GM23338 (cell line): ENCODE data around the gene ARMC9. TPM values are rescaled to one million over a fixed set of nuclear protein-coding genes. Genes with fewer than 3 reads are reported as not detected.

Experiments
- ATAC-seq: fragments of 200-7000 bp; cut with Tn5 transposase; 3 replicates; pipeline ENCODE4 v1.9.1; 2020
- DNase-seq: peaks from one replicate; pipeline ENCODE4 v3.0.0-alpha.2; 2015; ENCODE audit warnings: low spot score
- H2AFZ ChIP-seq: fragments of 200-600 bp; sonication (generic); 2 replicates; pipeline ENCODE4 v1.8.0; 2016; ENCODE audit warnings: antibody characterized with exemption, mild to moderate bottlenecking, moderate library complexity
- H3F3A ChIP-seq: fragments of 200-600 bp; sonication (generic); replicated peaks from 2 replicates; pipeline ENCODE4 v1.8.0; 2017; ENCODE audit warnings: antibody characterized with exemption, mixed run types, low read depth
- H3K27ac ChIP-seq: fragments of 200-600 bp; sonication (generic); 2 replicates; pipeline ENCODE4 v1.6.1; 2016; ENCODE audit warnings: low read depth
- H3K27me3 ChIP-seq: fragments of 200-600 bp; sonication (generic); 2 replicates; pipeline ENCODE4 v1.8.0; 2016; ENCODE audit warnings: mild to moderate bottlenecking, mixed run types, moderate library complexity; ENCODE audit not compliant: insufficient read depth
- H3K36me3 ChIP-seq: fragments of 200-600 bp; sonication (generic); 2 replicates; pipeline ENCODE4 v1.8.0; 2016; ENCODE audit warnings: mild to moderate bottlenecking; ENCODE audit not compliant: insufficient read depth
- H3K4me1 ChIP-seq: fragments of 200-600 bp; sonication (generic); 2 replicates; pipeline ENCODE4 v1.8.0; 2016; ENCODE audit warnings: mild to moderate bottlenecking, moderate library complexity; ENCODE audit not compliant: insufficient read depth
- H3K4me2 ChIP-seq: fragments of 200-600 bp; sonication (generic); 2 replicates; pipeline ENCODE4 v1.7.1; 2017; ENCODE audit warnings: mixed run types
- H3K4me3 ChIP-seq: fragments of 200-600 bp; sonication (generic); 2 replicates; pipeline ENCODE4 v1.6.1; 2016; ENCODE audit warnings: mixed run types
- H3K79me2 ChIP-seq: fragments of 200-600 bp; sonication (generic); replicated peaks from 2 replicates; pipeline ENCODE4 v1.8.0; 2017; ENCODE audit warnings: mild to moderate bottlenecking; ENCODE audit not compliant: insufficient read depth
- H3K9me2 ChIP-seq: fragments of 200-600 bp; sonication (generic); 2 replicates; pipeline ENCODE4 v1.8.0; 2017; ENCODE audit not compliant: insufficient read depth
- H4K20me1 ChIP-seq: fragments of 200-600 bp; sonication (generic); replicated peaks from 2 replicates; pipeline ENCODE4 v1.8.0; 2017; ENCODE audit warnings: mild to moderate bottlenecking; ENCODE audit not compliant: insufficient read depth
- H3K27ac Mint-ChIP-seq: 2 replicates; pipeline ENCODE4 v1.8.0; 2020; ENCODE audit warnings: inconsistent platforms, mild to moderate bottlenecking, moderate library complexity, mixed read lengths
- H3K27me3 Mint-ChIP-seq: 3 replicates; pipeline ENCODE4 v1.8.0; 2022; ENCODE audit warnings: low read depth, mild to moderate bottlenecking, moderate library complexity, mixed read lengths, inconsistent platforms; ENCODE audit not compliant: insufficient read depth, poor library complexity
- H3K36me3 Mint-ChIP-seq: 3 replicates; pipeline ENCODE4 v1.8.0; 2021; ENCODE audit warnings: low read depth, mild to moderate bottlenecking, inconsistent platforms, moderate library complexity, mixed read lengths
- H3K4me1 Mint-ChIP-seq: 3 replicates; pipeline ENCODE4 v1.8.0; 2020; ENCODE audit warnings: mild to moderate bottlenecking, inconsistent platforms, mixed read lengths
- H3K4me3 Mint-ChIP-seq: 3 replicates; pipeline ENCODE4 v1.8.0; 2021; ENCODE audit warnings: moderate library complexity, mild to moderate bottlenecking, inconsistent platforms, mixed read lengths
- H3K9me3 Mint-ChIP-seq: 3 replicates; pipeline ENCODE4 v1.8.0; 2020; ENCODE audit warnings: moderate library complexity, mild to moderate bottlenecking, inconsistent platforms, mixed read lengths
- CREB1 ChIP-seq: fragments of 250-450 bp; sonication (Bioruptor Pico); IDR thresholded peaks from 2 replicates; pipeline ENCODE4 v1.5.0; 2020; ENCODE audit warnings: low read depth, mild to moderate bottlenecking, moderate library complexity
- EZH2 ChIP-seq: fragments of 200-600 bp; sonication (generic); IDR thresholded peaks from one replicate; pipeline ENCODE4 v1.8.0; 2017; ENCODE audit warnings: antibody characterized with exemption, mild to moderate bottlenecking, low read depth; ENCODE audit not compliant: unreplicated experiment
- EZH2phosphoT487 ChIP-seq: fragments of 200-600 bp; sonication (generic); IDR thresholded peaks from one replicate; pipeline ENCODE4 v1.8.1; 2018; ENCODE audit warnings: antibody characterized with exemption; ENCODE audit not compliant: unreplicated experiment
- JUNB ChIP-seq: IDR thresholded peaks from one replicate; pipeline ENCODE4 v1.6.1; 2016; ENCODE audit warnings: antibody characterized with exemption; ENCODE audit not compliant: unreplicated experiment
- NANOG ChIP-seq: IDR thresholded peaks from 2 replicates; pipeline ENCODE4 v1.6.1; 2016; ENCODE audit warnings: antibody characterized with exemption, borderline replicate concordance
- POLR2AphosphoS5 ChIP-seq: IDR thresholded peaks from 2 replicates; pipeline ENCODE4 v1.6.1; 2016; ENCODE audit warnings: antibody characterized with exemption, low read depth
- STAT1 ChIP-seq: IDR thresholded peaks from one replicate; pipeline ENCODE4 v1.6.1; 2016; ENCODE audit warnings: antibody characterized with exemption; ENCODE audit not compliant: unreplicated experiment
- ZNF114 ChIP-seq: fragments of 250-450 bp; sonication (Bioruptor Pico); IDR thresholded peaks from 2 replicates; pipeline ENCODE4 v1.5.0; 2020; ENCODE audit warnings: mild to moderate bottlenecking, moderate library complexity
- ZNF331 ChIP-seq: fragments of 250-450 bp; sonication (Bioruptor Pico); IDR thresholded peaks from 2 replicates; pipeline ENCODE4 v1.5.0; 2020; ENCODE audit warnings: low read depth, mild to moderate bottlenecking, moderate library complexity
- polyA plus RNA-seq: library from polyadenylated mRNA; unstranded; fragments of >200 nt; fragmentation: Nextera tagmentation; extraction: Ambion mirVana; gene quantifications from 2 replicates; pipeline ENCODE4 v1.2.1, GENCODE V29; 2016
- total RNA-seq: library from RNA; depleted of rRNA; stranded (reverse); fragments of >200 nt; shearing (Covaris generic); gene quantifications from 2 replicates; pipeline ENCODE4 v1.2.3, GENCODE V29; 2014
- TF ChIP-seq, protein P1 (sequence below): IDR thresholded peaks from one replicate; pipeline ENCODE4 v1.6.1; 2018; ENCODE audit warnings: antibody characterized with exemption; ENCODE audit not compliant: unreplicated experiment
- TF ChIP-seq, protein P2 (sequence below), 2 experiments: fragments of 200-600 bp in 1 of 2; sonication (generic) in 1 of 2; conservative IDR thresholded peaks; 2 replicates each; pipeline versions ENCODE4 v1.5.1 to v1.6.1; 2016 to 2017; ENCODE audit warnings: antibody characterized with exemption in 2 of 2, low read depth in 2 of 2, mild to moderate bottlenecking in 2 of 2, moderate library complexity in 1 of 2
- TF ChIP-seq, protein P3 (sequence below): IDR thresholded peaks from 2 replicates; pipeline ENCODE4 v1.6.1; 2016; ENCODE audit warnings: antibody characterized with exemption
- TF ChIP-seq, protein P4 (sequence below): fragments of 250-450 bp; sonication (Bioruptor Pico); IDR thresholded peaks from 2 replicates; pipeline ENCODE4 v1.5.0; 2020; ENCODE audit warnings: mild to moderate bottlenecking, moderate library complexity

ARMC9 gene
- total and polyA plus RNA-seq, 2 experiments from 2014 or later: 29.2 to 56.0 TPM

DNA sequence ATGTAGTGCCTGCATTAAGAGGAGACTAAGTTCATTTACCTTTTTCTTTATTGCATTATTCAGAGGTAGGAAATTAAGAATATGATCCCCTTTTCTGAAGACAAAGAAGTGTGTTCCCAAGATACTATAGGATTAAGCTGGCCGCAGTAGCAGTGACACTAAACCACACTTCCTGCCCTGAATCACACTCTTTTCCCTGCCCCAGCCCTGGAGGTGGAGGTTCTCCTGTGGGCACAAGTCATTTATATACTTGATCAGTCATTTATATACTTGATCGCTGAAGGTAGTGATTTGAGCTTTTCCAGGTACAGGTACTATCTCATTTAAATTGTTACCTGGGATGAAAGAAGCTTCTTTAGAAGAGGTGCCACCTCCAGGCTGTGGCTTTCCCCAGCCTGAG is 78.6 kb downstream of the ARMC9 start:
- Histone ChIP-seq H3K27ac (0 out of 2 replicates have a peak overlapping the region, but pooled peaks have one; percentile 72), H4K20me1 (no peaks in the 10 kb centered on the region), H3K27me3 (no peaks in the 10 kb centered on the region), H3K4me2 (no peak overlapping the region), H2AFZ (no peak overlapping the region), H3K4me1 (no peaks in the 10 kb centered on the region), H3K9me2 (no peaks in the 10 kb centered on the region), H3K4me3 (no peak overlapping the region), H3F3A (no peaks in the 10 kb centered on the region), H3K79me2 (no peaks in the 10 kb centered on the region), H3K36me3 (peaks cover 12% of the 10 kb centered on the region; the same call in 1 of the 2 replicates)
- Mint-ChIP-seq H3K4me3 (no peak overlapping the region), H3K4me1 (no peaks in the 10 kb centered on the region), H3K9me3 (no peaks in the 10 kb centered on the region; the same call in 2 of the 3 replicates), H3K27me3 (peaks cover 3% of the 10 kb centered on the region), H3K36me3 (peaks cover 42% of the 10 kb centered on the region), H3K27ac (no peak overlapping the region)
- TF ChIP-seq POLR2AphosphoS5 (no peak), EZH2 (no peak), JUNB (no peak), EZH2phosphoT487 (no peak), STAT1 (no peak), ZNF114 (CRISPR knock-in tag) (no peak), ZNF331 (CRISPR knock-in tag) (no peak), CREB1 (CRISPR knock-in tag) (no peak), NANOG (no peak)
- TF ChIP-seq, protein P1, sequence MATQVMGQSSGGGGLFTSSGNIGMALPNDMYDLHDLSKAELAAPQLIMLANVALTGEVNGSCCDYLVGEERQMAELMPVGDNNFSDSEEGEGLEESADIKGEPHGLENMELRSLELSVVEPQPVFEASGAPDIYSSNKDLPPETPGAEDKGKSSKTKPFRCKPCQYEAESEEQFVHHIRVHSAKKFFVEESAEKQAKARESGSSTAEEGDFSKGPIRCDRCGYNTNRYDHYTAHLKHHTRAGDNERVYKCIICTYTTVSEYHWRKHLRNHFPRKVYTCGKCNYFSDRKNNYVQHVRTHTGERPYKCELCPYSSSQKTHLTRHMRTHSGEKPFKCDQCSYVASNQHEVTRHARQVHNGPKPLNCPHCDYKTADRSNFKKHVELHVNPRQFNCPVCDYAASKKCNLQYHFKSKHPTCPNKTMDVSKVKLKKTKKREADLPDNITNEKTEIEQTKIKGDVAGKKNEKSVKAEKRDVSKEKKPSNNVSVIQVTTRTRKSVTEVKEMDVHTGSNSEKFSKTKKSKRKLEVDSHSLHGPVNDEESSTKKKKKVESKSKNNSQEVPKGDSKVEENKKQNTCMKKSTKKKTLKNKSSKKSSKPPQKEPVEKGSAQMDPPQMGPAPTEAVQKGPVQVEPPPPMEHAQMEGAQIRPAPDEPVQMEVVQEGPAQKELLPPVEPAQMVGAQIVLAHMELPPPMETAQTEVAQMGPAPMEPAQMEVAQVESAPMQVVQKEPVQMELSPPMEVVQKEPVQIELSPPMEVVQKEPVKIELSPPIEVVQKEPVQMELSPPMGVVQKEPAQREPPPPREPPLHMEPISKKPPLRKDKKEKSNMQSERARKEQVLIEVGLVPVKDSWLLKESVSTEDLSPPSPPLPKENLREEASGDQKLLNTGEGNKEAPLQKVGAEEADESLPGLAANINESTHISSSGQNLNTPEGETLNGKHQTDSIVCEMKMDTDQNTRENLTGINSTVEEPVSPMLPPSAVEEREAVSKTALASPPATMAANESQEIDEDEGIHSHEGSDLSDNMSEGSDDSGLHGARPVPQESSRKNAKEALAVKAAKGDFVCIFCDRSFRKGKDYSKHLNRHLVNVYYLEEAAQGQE: no peak
- TF ChIP-seq, protein P2, sequence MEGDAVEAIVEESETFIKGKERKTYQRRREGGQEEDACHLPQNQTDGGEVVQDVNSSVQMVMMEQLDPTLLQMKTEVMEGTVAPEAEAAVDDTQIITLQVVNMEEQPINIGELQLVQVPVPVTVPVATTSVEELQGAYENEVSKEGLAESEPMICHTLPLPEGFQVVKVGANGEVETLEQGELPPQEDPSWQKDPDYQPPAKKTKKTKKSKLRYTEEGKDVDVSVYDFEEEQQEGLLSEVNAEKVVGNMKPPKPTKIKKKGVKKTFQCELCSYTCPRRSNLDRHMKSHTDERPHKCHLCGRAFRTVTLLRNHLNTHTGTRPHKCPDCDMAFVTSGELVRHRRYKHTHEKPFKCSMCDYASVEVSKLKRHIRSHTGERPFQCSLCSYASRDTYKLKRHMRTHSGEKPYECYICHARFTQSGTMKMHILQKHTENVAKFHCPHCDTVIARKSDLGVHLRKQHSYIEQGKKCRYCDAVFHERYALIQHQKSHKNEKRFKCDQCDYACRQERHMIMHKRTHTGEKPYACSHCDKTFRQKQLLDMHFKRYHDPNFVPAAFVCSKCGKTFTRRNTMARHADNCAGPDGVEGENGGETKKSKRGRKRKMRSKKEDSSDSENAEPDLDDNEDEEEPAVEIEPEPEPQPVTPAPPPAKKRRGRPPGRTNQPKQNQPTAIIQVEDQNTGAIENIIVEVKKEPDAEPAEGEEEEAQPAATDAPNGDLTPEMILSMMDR (conservative IDR thresholded peaks at IDR 0.05; ENCODE audit: low read depth in 2 of 2): no peak
- TF ChIP-seq, protein P3, sequence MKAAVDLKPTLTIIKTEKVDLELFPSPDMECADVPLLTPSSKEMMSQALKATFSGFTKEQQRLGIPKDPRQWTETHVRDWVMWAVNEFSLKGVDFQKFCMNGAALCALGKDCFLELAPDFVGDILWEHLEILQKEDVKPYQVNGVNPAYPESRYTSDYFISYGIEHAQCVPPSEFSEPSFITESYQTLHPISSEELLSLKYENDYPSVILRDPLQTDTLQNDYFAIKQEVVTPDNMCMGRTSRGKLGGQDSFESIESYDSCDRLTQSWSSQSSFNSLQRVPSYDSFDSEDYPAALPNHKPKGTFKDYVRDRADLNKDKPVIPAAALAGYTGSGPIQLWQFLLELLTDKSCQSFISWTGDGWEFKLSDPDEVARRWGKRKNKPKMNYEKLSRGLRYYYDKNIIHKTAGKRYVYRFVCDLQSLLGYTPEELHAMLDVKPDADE: no peak
- TF ChIP-seq, protein P4, sequence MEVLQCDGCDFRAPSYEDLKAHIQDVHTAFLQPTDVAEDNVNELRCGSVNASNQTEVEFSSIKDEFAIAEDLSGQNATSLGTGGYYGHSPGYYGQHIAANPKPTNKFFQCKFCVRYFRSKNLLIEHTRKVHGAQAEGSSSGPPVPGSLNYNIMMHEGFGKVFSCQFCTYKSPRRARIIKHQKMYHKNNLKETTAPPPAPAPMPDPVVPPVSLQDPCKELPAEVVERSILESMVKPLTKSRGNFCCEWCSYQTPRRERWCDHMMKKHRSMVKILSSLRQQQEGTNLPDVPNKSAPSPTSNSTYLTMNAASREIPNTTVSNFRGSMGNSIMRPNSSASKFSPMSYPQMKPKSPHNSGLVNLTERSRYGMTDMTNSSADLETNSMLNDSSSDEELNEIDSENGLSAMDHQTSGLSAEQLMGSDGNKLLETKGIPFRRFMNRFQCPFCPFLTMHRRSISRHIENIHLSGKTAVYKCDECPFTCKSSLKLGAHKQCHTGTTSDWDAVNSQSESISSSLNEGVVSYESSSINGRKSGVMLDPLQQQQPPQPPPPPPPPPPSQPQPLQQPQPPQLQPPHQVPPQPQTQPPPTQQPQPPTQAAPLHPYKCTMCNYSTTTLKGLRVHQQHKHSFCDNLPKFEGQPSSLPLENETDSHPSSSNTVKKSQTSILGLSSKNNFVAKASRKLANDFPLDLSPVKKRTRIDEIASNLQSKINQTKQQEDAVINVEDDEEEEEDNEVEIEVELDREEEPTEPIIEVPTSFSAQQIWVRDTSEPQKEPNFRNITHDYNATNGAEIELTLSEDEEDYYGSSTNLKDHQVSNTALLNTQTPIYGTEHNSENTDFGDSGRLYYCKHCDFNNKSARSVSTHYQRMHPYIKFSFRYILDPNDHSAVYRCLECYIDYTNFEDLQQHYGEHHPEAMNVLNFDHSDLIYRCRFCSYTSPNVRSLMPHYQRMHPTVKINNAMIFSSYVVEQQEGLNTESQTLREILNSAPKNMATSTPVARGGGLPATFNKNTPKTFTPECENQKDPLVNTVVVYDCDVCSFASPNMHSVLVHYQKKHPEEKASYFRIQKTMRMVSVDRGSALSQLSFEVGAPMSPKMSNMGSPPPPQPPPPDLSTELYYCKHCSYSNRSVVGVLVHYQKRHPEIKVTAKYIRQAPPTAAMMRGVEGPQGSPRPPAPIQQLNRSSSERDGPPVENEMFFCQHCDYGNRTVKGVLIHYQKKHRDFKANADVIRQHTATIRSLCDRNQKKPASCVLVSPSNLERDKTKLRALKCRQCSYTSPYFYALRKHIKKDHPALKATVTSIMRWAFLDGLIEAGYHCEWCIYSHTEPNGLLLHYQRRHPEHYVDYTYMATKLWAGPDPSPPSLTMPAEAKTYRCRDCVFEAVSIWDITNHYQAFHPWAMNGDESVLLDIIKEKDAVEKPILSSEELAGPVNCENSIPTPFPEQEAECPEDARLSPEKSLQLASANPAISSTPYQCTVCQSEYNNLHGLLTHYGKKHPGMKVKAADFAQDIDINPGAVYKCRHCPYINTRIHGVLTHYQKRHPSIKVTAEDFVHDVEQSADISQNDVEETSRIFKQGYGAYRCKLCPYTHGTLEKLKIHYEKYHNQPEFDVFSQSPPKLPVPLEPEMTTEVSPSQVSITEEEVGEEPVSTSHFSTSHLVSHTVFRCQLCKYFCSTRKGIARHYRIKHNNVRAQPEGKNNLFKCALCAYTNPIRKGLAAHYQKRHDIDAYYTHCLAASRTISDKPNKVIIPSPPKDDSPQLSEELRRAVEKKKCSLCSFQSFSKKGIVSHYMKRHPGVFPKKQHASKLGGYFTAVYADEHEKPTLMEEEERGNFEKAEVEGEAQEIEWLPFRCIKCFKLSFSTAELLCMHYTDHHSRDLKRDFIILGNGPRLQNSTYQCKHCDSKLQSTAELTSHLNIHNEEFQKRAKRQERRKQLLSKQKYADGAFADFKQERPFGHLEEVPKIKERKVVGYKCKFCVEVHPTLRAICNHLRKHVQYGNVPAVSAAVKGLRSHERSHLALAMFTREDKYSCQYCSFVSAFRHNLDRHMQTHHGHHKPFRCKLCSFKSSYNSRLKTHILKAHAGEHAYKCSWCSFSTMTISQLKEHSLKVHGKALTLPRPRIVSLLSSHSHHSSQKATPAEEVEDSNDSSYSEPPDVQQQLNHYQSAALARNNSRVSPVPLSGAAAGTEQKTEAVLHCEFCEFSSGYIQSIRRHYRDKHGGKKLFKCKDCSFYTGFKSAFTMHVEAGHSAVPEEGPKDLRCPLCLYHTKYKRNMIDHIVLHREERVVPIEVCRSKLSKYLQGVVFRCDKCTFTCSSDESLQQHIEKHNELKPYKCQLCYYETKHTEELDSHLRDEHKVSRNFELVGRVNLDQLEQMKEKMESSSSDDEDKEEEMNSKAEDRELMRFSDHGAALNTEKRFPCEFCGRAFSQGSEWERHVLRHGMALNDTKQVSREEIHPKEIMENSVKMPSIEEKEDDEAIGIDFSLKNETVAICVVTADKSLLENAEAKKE (CRISPR knock-in tag): no peak
- DNase-seq (no peak), ATAC-seq (no peak)
